AG04449 (cell line): Measurements from ENCODE around the gene ERC2.

Source experiments
- CTCF ChIA-PET: fragments of 350-600 bp; formaldehyde crosslinking; extraction: SDS; loops from one replicate; lab custom pipeline; 2021; ENCODE audit warnings: antibody characterized with exemption; lab: Yijun Ruan, JAX
- POLR2A ChIA-PET: fragments of 400-600, 350-600 bp; formaldehyde crosslinking; extraction: SDS; loops from one replicate; lab custom pipeline; 2020; ENCODE audit warnings: antibody characterized with exemption, inconsistent platforms; lab: Yijun Ruan, JAX
- DNase-seq: peaks from one replicate; pipeline ENCODE4 v3.0.0-alpha.2; 2010; ENCODE audit warnings: low read depth, low spot score
- H3K4me3 ChIP-seq: 2 replicates; pipeline ENCODE4 v1.5.1; 2011; ENCODE audit warnings: low read depth, mild to moderate bottlenecking, control low read depth, low read length
- CTCF ChIP-seq: IDR thresholded peaks from one replicate; pipeline ENCODE4 v1.5.1; 2011; ENCODE audit warnings: mild to moderate bottlenecking, moderate library complexity, low read length, control low read depth, inconsistent platforms; ENCODE audit not compliant: insufficient read depth; ENCODE audit errors: missing control alignments

The ERC2 gene

DNA sequence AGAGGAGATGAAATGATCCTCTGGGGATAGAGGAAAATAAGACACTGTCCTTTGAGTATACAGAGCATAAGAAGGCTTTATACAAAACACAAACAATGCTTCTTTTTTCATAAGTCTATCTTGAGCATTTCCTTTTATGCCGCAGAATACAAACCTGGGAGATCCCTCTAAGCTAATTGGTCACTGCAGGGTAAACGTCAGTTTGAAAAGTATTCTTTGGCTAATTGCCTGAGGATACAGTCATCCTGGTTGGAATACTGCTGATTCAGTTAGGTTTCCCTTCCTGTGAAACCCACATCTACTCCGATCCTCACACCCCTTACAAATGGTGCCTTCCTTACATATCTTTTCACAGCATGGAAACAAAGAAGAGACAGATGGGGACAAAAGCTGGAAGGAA lies 991.8 kb downstream of the ERC2 start:
- ChIA-PET POLR2A (interaction anchor here (0.7 to 3.8 kb wide), 19 partner anchors 8 to 505 kb away, joined by 3 to 22 read pairs (median 6); partner anchors contain the start of gene WNT5A), CTCF (interaction anchor here (0.7 to 1.9 kb wide), 9 partner anchors 10 to 623 kb away, joined by 3 to 9 read pairs (median 4); partner anchors contain the start of gene WNT5A)
- peak overlapping the region; percentile 98 for H3K4me3 ChIP-seq
- TF ChIP-seq CTCF, result no peak
- DNase-seq, result no peak

DNA sequence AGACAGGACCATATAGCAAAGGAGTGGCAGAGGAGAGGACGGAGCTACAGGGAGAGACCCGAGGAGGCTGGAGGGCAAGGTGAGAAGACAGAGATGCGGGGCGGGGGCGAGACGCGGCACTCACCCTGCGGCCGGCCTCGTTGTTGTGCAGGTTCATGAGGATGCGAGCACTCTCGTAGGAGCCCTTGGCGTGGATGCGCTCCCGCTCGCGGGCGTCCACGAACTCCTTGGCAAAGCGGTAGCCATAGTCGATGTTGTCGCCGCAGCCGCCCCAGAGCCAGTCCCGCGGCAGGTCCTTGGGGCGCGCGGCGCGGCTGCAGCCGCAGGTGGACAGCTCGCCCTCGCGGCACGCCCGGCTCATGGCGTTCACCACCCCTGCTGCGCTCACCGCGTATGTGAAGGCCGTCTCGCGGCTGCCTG lies 994.0 kb downstream of the ERC2 start:
- H3K4me3 ChIP-seq, result no peak overlapping the region
- TF ChIP-seq CTCF, result no peak
- no peak for DNase-seq
- CTCF ChIA-PET, result interaction anchor here (1.8 kb wide), 1 partner anchor 620 kb away, joined by 4 read pairs; no protein-coding TSS in a partner anchor
- POLR2A ChIA-PET, result interaction anchor here (1.0 to 3.8 kb wide), 4 partner anchors 144 to 305 kb away, joined by 4 to 22 read pairs (median 12); no protein-coding TSS in a partner anchor

- ChIA-PET CTCF (no interaction called here), POLR2A (interaction anchor here (1.3 kb wide), 1 partner anchor 304 kb away, joined by 6 read pairs; no protein-coding TSS in a partner anchor)
- TF ChIP-seq CTCF, result no peak
- H3K4me3 ChIP-seq, result no peak overlapping the region
- no peak for DNase-seq
Measured at GRCh38 chr3:55473788-55474187, 994.5 kb downstream of the ERC2 start.

DNA sequence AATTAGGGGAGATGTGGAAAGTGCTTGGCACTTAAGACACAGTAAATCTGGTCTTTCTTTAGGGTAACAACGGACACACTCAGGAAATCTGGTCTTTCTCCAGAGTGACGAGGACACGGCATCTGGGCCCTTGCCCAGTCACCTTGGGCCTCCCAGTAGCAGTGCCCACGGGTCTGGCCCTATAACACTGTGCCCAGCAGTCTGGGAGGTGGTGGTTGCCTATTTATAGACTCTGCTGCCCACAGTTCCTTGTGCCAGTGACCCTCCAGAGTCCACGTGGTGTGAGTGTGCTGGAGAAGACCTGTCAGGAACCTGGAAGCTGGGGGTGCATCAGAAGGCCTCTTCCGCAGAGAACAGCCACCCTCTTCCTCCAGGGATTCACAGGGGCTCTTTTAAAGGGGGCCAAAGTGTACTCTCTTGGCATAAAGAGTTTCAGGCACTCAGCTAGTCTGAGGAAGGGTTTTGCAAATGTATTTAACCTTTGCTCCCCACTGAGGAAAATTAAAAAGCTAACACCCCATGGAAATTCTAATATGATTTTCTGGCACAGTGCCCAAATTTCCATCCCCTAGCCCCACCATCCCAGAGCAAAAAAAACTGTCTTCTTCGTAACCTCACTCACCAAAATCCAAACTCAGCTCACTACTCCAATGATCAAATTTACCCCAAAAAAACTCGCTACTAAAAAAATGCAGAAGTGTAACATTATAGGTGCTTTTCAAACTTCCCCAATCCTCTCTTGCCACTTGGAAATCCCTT lies 996.6 kb downstream of the ERC2 start:
- no peak for TF ChIP-seq CTCF
- POLR2A ChIA-PET, result interaction anchor here (1.3 kb wide), 1 partner anchor 144 kb away, joined by 3 read pairs; no protein-coding TSS in a partner anchor
- no peak for DNase-seq
- H3K4me3 ChIP-seq, result no peak overlapping the region
- CTCF ChIA-PET, result no interaction called here

GRCh38 chr3:55471084-55471483 lies 997.2 kb downstream of the ERC2 start:
- DNase-seq, result no peak
- ChIA-PET CTCF (no interaction called here), POLR2A (interaction anchor here (1.2 to 1.8 kb wide), 4 partner anchors 10 to 310 kb away, joined by 3 to 5 read pairs (median 4); no protein-coding TSS in a partner anchor)
- H3K4me3 ChIP-seq, result no peak overlapping the region
- no peak for TF ChIP-seq CTCF

DNA sequence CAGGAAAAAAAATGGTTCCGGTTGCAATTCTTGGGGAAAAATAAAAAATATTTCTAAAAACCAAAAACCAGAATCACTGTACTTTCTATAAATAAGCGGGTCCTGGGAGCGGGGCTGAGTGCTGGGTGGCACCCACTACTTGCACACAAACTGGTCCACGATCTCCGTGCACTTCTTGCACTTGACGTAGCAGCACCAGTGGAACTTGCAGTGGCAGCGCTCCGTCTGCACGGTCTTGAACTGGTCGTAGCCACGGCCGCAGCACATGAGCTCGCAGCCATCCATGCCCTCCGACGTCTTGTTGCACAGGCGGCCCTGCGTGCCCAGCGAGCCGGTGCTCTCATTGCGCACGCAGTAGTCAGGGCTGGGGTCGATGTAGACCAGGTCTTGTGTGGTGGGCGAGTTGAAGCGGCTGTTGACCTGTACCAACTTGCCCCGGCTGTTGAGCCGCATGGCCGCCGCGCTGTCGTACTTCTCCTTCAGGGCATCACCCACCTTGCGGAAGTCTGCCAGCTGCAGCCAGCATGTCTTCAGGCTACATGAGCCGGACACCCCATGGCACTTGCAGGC lies 998.2 kb downstream of the ERC2 start:
- CTCF ChIA-PET, result interaction anchor here (1.2 kb wide), 2 partner anchors 278 to 289 kb away, joined by 3 to 4 read pairs; no protein-coding TSS in a partner anchor
- no peak for TF ChIP-seq CTCF
- DNase-seq, result no peak
- no peak overlapping the region for H3K4me3 ChIP-seq
- POLR2A ChIA-PET, result interaction anchor here (0.6 to 1.8 kb wide), 5 partner anchors 11 to 309 kb away, joined by 3 to 5 read pairs (median 4); no protein-coding TSS in a partner anchor
